Measurements from ENCODE around the gene MAGI3.
"Not testable (repeated sequence)": the region's sequence is repeated elsewhere in the genome, so short reads cannot be mapped to it uniquely, and the experiment has no call there.

The MAGI3 gene

GRCh38 chr1:113579256-113580018 is 189.1 kb downstream of the MAGI3 start:
- DNase-seq (ENCODE audit: low spot score): no peak

- DNase-seq (ENCODE audit: low spot score): no peak
Measured at GRCh38 chr1:113581323-113581722, 191.0 kb downstream of the MAGI3 start.

GRCh38 chr1:113582084-113582483 is 191.8 kb downstream of the MAGI3 start:
- no peak for DNase-seq (ENCODE audit: low spot score)

- no peak for DNase-seq (ENCODE audit: low spot score)
Measured at GRCh38 chr1:113587475-113587874, 197.2 kb downstream of the MAGI3 start.

GRCh38 chr1:113592230-113592629 is 201.9 kb downstream of the MAGI3 start:
- no peak for DNase-seq (ENCODE audit: low spot score)

GRCh38 chr1:113593550-113594297 is 203.4 kb downstream of the MAGI3 start:
- no peak for DNase-seq (ENCODE audit: low spot score)

GRCh38 chr1:113604466-113604865 is 214.2 kb downstream of the MAGI3 start:
- DNase-seq (ENCODE audit: low spot score): not testable (repeated sequence)

- no peak for DNase-seq (ENCODE audit: low spot score)
Measured at GRCh38 chr1:113605146-113605545, 214.8 kb downstream of the MAGI3 start.

- DNase-seq (ENCODE audit: low spot score): no peak
Measured at GRCh38 chr1:113608399-113608798, 218.1 kb downstream of the MAGI3 start.

- DNase-seq (ENCODE audit: low spot score): no peak
Measured at GRCh38 chr1:113610372-113610771, 220.1 kb downstream of the MAGI3 start.

- no peak for DNase-seq (ENCODE audit: low spot score)
Measured at GRCh38 chr1:113615425-113615824, 225.1 kb downstream of the MAGI3 start.

- DNase-seq (ENCODE audit: low spot score): no peak
Measured at GRCh38 chr1:113616156-113616555, 225.8 kb downstream of the MAGI3 start.

- DNase-seq (ENCODE audit: low spot score): no peak
Measured at GRCh38 chr1:113617438-113618141, 227.3 kb downstream of the MAGI3 start.

GRCh38 chr1:113628997-113629396 is 238.7 kb downstream of the MAGI3 start:
- no peak for DNase-seq (ENCODE audit: low spot score)

GRCh38 chr1:113630340-113631327 is 240.3 kb downstream of the MAGI3 start:
- no peak for DNase-seq (ENCODE audit: low spot score)

GRCh38 chr1:113641396-113641795 is 251.1 kb downstream of the MAGI3 start:
- no peak for DNase-seq (ENCODE audit: low spot score)

GRCh38 chr1:113647164-113647563 is 256.8 kb downstream of the MAGI3 start:
- no peak for DNase-seq (ENCODE audit: low spot score)

GRCh38 chr1:113648478-113648877 is 258.2 kb downstream of the MAGI3 start:
- DNase-seq (ENCODE audit: low spot score): no peak

- DNase-seq (ENCODE audit: low spot score): no peak
Measured at GRCh38 chr1:113652771-113653170, 262.5 kb downstream of the MAGI3 start.

GRCh38 chr1:113653741-113654140 is 263.4 kb downstream of the MAGI3 start:
- DNase-seq (ENCODE audit: low spot score): no peak

- no peak for DNase-seq (ENCODE audit: low spot score)
Measured at GRCh38 chr1:113654883-113655282, 264.6 kb downstream of the MAGI3 start.

GRCh38 chr1:113657126-113657525 is 266.8 kb downstream of the MAGI3 start:
- no peak for DNase-seq (ENCODE audit: low spot score)

Measured in NAMALWA (cell line).